Measurements from ENCODE around the gene PCNX3. TPM values are rescaled to one million over a fixed set of nuclear protein-coding genes. Genes with fewer than 3 reads are reported as not detected.

The PCNX3 gene
- total and polyA plus RNA-seq, 7 donors = 6.5 to 15.5 (median 9.8) TPM

DNA sequence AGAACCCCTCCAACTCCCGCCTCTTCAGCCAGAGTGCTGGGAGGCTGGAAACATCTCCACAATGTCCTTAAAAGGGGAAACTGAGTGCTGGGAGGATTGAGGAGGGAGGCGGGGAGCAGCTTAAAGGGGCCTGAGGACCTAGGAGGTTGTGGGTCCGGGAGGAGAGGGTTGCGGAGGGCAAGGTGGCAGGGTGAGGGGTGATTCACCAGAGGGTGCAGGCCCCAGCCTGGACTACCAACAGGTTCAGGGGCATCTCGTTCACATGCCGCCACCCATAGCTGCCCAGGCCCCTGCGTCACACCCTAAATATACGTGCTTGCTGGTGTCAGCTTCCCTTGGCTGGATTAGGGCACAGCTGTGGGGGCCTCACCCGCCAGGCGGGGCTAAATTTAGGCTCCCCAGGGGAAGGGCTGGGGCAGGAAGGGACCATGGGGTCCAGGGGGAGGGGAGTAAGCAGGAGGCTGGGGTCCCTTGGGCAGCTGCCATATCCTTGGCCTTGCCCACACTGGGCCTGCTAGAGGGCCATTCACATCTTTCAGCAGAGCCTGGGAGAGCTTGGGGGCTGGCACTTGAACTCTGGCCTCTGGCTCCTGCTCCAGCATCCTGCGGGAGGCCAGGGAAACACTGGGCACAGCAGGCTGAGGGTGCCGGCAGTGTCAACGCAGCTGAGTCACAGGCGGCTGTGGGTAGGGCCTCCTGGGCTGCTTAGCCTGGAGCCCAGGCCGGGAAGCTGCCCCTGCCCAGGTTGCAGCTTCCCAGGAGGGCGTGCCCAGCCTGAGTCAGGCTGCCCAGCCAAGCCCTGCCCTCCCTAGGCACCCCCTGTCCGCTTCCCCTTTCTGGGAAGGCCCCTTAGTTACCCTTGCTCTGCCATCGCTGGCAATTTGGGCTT is 38.5 kb upstream of the PCNX3 start:
- H3K4me3 ChIP-seq = peak overlapping the region; percentile 99
- H3K9me3 ChIP-seq = no peaks in the 10 kb centered on the region
- intact Hi-C loops (cut with DNase I) = loop anchor here in 1 of 2 donors (2.0 kb wide), 1 partner anchor 18 kb away; the partner anchor contains the start of gene LTBP3
- peaks cover 59% of the 10 kb centered on the region for H3K4me1 ChIP-seq
- peak; percentile 72 to 77 (median 74) for ATAC-seq
- H3K36me3 ChIP-seq (ENCODE audit: insufficient read depth in 1 of 2, low read depth in 1 of 2) = peaks cover 6 to 43% of the 10 kb centered on the region in 2 donors
- DNase-seq = peak; percentile 85 to 95
- H3K27ac ChIP-seq = peak overlapping the region; percentile 98
- 6 to 14% (median 7%) methylated on average over 16 to 18 of the region's 18 CpGs for WGBS, 3 donors
- no peaks in the 10 kb centered on the region for H3K27me3 ChIP-seq (ENCODE audit: insufficient read depth in 3 of 3, low read length in 2 of 3)
- TF ChIP-seq CTCF (IDR thresholded peaks at IDR 0.05) = no peak

GRCh38 chr11:65577756-65578109 is 37.8 kb upstream of the PCNX3 start:
- DNase-seq (no peak), ATAC-seq (peak; percentile 0 to 21 (median 8))
- no peak for TF ChIP-seq CTCF (IDR thresholded peaks at IDR 0.05)
- intact Hi-C loops (cut with DNase I) = loop anchor here in 1 of 2 donors (2.0 kb wide), 1 partner anchor 19 kb away; the partner anchor contains the start of gene LTBP3
- Histone ChIP-seq H3K4me1 (peaks cover 63% of the 10 kb centered on the region), H3K36me3 (ENCODE audit: insufficient read depth in 1 of 2, low read depth in 1 of 2) (peaks cover 6 to 49% of the 10 kb centered on the region in 2 donors), H3K27ac (peak overlapping the region; percentile 98), H3K4me3 (peak overlapping the region; percentile 99), H3K9me3 (no peaks in the 10 kb centered on the region), H3K27me3 (ENCODE audit: insufficient read depth in 3 of 3, low read length in 2 of 3) (no peaks in the 10 kb centered on the region)
- WGBS, 3 donors = 5 to 30% (median 20%) methylated on average over 7 to 8 of the region's 8 CpGs

- Histone ChIP-seq H3K9me3 (no peaks in the 10 kb centered on the region), H3K27ac (peak overlapping the region; percentile 98), H3K4me3 (peak overlapping the region; percentile 99), H3K4me1 (peaks cover 61% of the 10 kb centered on the region), H3K36me3 (ENCODE audit: insufficient read depth in 1 of 2, low read depth in 1 of 2) (peaks cover 6 to 53% of the 10 kb centered on the region in 2 donors), H3K27me3 (ENCODE audit: insufficient read depth in 3 of 3, low read length in 2 of 3) (no peaks in the 10 kb centered on the region)
- DNase-seq (no peak), ATAC-seq (no peak)
- WGBS, 3 donors = 62 to 81% (median 69%) methylated on average over 7 of the region's 7 CpGs
- no peak for TF ChIP-seq CTCF (IDR thresholded peaks at IDR 0.05)
- intact Hi-C loops (cut with DNase I) = no loop called here
Observed at GRCh38 chr11:65578134-65578533, 37.4 kb upstream of the PCNX3 start.

DNA sequence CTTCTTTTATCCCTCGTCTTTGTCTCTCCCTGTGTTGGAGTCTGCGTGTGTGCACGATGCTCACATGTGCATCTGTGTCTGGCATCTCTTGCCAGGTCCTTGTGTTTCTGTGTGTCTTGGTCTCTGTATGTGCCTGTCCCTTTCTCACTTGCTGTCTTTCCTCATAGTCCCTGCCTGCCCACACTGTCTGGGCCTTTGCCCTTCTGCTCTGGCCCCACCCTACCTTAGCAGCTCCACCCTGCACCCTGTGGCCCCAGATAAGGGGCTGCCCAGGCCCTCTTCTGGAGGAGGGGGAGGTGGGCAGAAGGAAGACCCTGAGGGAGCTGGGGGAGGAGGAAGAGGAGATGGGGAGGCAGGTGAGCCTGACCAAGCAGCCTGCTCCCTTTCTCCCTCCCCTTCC is 36.9 kb upstream of the PCNX3 start:
- Histone ChIP-seq H3K36me3 (ENCODE audit: insufficient read depth in 1 of 2, low read depth in 1 of 2) (peaks cover 6 to 56% of the 10 kb centered on the region in 2 donors), H3K4me1 (peaks cover 55% of the 10 kb centered on the region), H3K9me3 (no peaks in the 10 kb centered on the region), H3K4me3 (peak overlapping the region; percentile 99), H3K27me3 (ENCODE audit: insufficient read depth in 3 of 3, low read length in 2 of 3) (no peaks in the 10 kb centered on the region), H3K27ac (peak overlapping the region; percentile 98)
- no peak for TF ChIP-seq CTCF (IDR thresholded peaks at IDR 0.05)
- DNase-seq (no peak), ATAC-seq (no peak)
- intact Hi-C loops (cut with DNase I) = no loop called here
- 46 to 73% (median 63%) methylated on average over 3 of the region's 3 CpGs for WGBS, 3 donors

Data from psoas muscle (tissue), 8 donors.